GM20000 (cell line): ENCODE data around the gene CNPY4.

Experiments used
- DNase-seq: peaks from one replicate; pipeline ENCODE4 v3.0.0; 2012; ENCODE audit warnings: low spot score
- CTCF ChIP-seq: IDR thresholded peaks from 2 replicates; pipeline ENCODE4 v1.5.1; 2012; ENCODE audit warnings: mild to moderate bottlenecking, control low read depth; ENCODE audit errors: extremely low read depth, missing control alignments

CNPY4 gene

GRCh38 chr7:100077205-100077604 is 42.2 kb upstream of the CNPY4 start:
- DNase-seq: no peak
- TF ChIP-seq CTCF: no peak

- no peak for TF ChIP-seq CTCF
Observed at GRCh38 chr7:100079024-100079560, 40.3 kb upstream of the CNPY4 start.

GRCh38 chr7:100080907-100081534 is 38.4 kb upstream of the CNPY4 start:
- DNase-seq: no peak
- no peak for TF ChIP-seq CTCF

More at GRCh38 chr7:100079024-100079560, 40.3 kb upstream of the CNPY4 start:
- no peak for DNase-seq

- peak; percentile 96 for DNase-seq
- peak; percentile 90 for TF ChIP-seq CTCF
Observed at GRCh38 chr7:100081535-100082102, 37.8 kb upstream of the CNPY4 start, which contains the start of gene ZNF3. TSS of gene ZNF3 (minus strand) at chr7:100081723. CDS start at chr7:100077357, 4,366 bp downstream.

- no peak for DNase-seq
- TF ChIP-seq CTCF: no peak
Observed at GRCh38 chr7:100082978-100083377, 36.5 kb upstream of the CNPY4 start.

- DNase-seq: no peak
- TF ChIP-seq CTCF: no peak
Observed at GRCh38 chr7:100085515-100085914, 33.9 kb upstream of the CNPY4 start.

- no peak for TF ChIP-seq CTCF
- no peak for DNase-seq
Observed at GRCh38 chr7:100087055-100087750, 32.2 kb upstream of the CNPY4 start.
